Stimulated activated naive CD8-positive, alpha-beta T cell treated with anti-CD3 and anti-CD28 coated beads, Interleukin-15, Interleukin-2, amounts not matched to agents 100 U/mL and 50 U/mL, for 24 hours (primary cell): ENCODE measurements around the gene FRMD7.

Source experiments
- ATAC-seq: fragments of 150-1000 bp; cut with Tn5 transposase; one replicate; pipeline ENCODE4 v1.10.0; 2021
- DNase-seq: peaks from one replicate; pipeline ENCODE4 v3.0.0; 2021

FRMD7 gene

GRCh38 chrX:132033166-132033565 is 94.7 kb downstream of the FRMD7 start:
- ATAC-seq (no peak), DNase-seq (no peak)

GRCh38 chrX:132031867-132032266 is 96.0 kb downstream of the FRMD7 start:
- ATAC-seq (peak; percentile 55), DNase-seq (no peak)

GRCh38 chrX:132030264-132030663 is 97.6 kb downstream of the FRMD7 start:
- ATAC-seq (no peak), DNase-seq (no peak)
